ENCODE results near the gene PBX4.

- TF ChIP-seq POLR2A (IDR thresholded peaks at IDR 0.05; ENCODE audit: low read length) (no peak), GATA1 (IDR thresholded peaks at IDR 0.05; ENCODE audit: low read depth, low read length) (no peak)
Measured at GRCh38 chr19:19538061-19538784, 80.3 kb downstream of the PBX4 start, which contains the start of gene CILP2.
